Adrenal gland (tissue), 19 donors: ENCODE results near the gene NDUFB6. TPM values are rescaled to one million over a fixed set of nuclear protein-coding genes. Genes with fewer than 3 reads are reported as not detected.

Source experiments
- DNase-seq, 7 donors: peaks; one replicate each; pipeline ENCODE4 v3.0.0-alpha.2; 2019 to 2020
- H3K27ac ChIP-seq, 5 donors: fragments of 200-600 bp; sonication (generic) in 4 of 5; 1 replicate in 3 of 5; 2 replicates in 2 of 5; pipeline versions ENCODE4 v1.5.1 to v1.8.0; 2016 to 2020; ENCODE audit warnings: mild to moderate bottlenecking in 1 of 5
- H3K27me3 ChIP-seq: fragments of 200-600 bp; 2 replicates; pipeline ENCODE4 v1.8.0; 2021
- H3K36me3 ChIP-seq, 2 donors: fragments of 200-600 bp; replicated peaks in 1 of 2; 1 replicate in 1 of 2; 2 replicates in 1 of 2; pipeline versions ENCODE4 v1.5.1 to v1.8.0; 2018 to 2022
- H3K4me1 ChIP-seq, 2 donors: fragments of 200-600 bp; replicated peaks in 1 of 2; 1 replicate in 1 of 2; 2 replicates in 1 of 2; pipeline versions ENCODE4 v1.5.1 to v1.8.0; 2018 to 2021
- H3K4me3 ChIP-seq, 4 donors: fragments of 200-600 bp; sonication (generic) in 3 of 4; one replicate each; pipeline ENCODE4 v1.5.1; 2016 to 2018
- H3K9me3 ChIP-seq, 3 donors: fragments of 200-600 bp; sonication (generic) in 1 of 3; replicated peaks in 1 of 3; 1 replicate in 2 of 3; 2 replicates in 1 of 3; pipeline versions ENCODE4 v1.5.1 to v1.8.0; 2016 to 2021
- POLR2A ChIP-seq, 2 donors: fragments of 450-650 bp; IDR thresholded peaks; one replicate each; pipeline ENCODE4 v1.6.1; 2017; ENCODE audit warnings: antibody characterized with exemption in 2 of 2, mild to moderate bottlenecking in 2 of 2, moderate library complexity in 1 of 2
- WGBS, 4 donors: extraction: QIAGEN DNeasy Blood & Tissue Kit in 2 of 4; methylation state at CpG; one replicate each; pipeline versions ENCODE4 v1.1.5 to v1.1.7; 2013 to 2017; 5-methylcytosine and 5-hydroxymethylcytosine counted together
- intact Hi-C, 2 donors: fragments of 100-400 bp; cut with DNase I; formaldehyde crosslinking; loops; one replicate each; pipeline versions ENCODE4 v1.14.1 to v1.15.0; 2022 to 2023
- long read RNA-seq, 10 donors: library from polyadenylated mRNA in 3 of 10; unstranded in 2 of 10; stranded (forward) in 1 of 10; transcript quantifications; one replicate each; pipeline ENCODE4 v2.0.0 and lab custom pipeline, GENCODE V29; 2021 to 2026
- polyA plus RNA-seq, 3 donors: library from polyadenylated mRNA; stranded (reverse); fragments of 200-250 nt in 2 of 3; fragments of 350-450 nt in 1 of 3; fragmentation: Illumina TruSeq in 1 of 3; extraction: RNeasy Lipid Tissue Mini Kit (QIAGEN cat#74804) in 1 of 3; gene quantifications; one replicate each; pipeline ENCODE4 v1.2.3, GENCODE V29; 2013 to 2014
- total RNA-seq, 9 donors: library from RNA; depleted of rRNA in 4 of 9; stranded (reverse); fragments of >200 nt in 4 of 9; fragments of 120-200 nt in 1 of 9; fragmentation: NEBNext Ultra II Directional in 1 of 9; extraction: Animal tissue kit (Norgen Biotek cat#: 25700) in 1 of 9; gene quantifications; one replicate each; pipeline versions ENCODE4 v1.1.0 to v1.2.4, GENCODE V29; 2013 to 2023
- TF ChIP-seq, protein P1 (sequence below), 6 experiments: fragments of 450-650 bp in 4 of 6; fragments of 200-600 bp in 2 of 6; sonication (generic) in 1 of 6; IDR thresholded peaks; 1 replicate in 5 of 6; 2 replicates in 1 of 6; pipeline versions ENCODE4 v1.5.1 to v1.8.0; 2016 to 2021; ENCODE audit warnings: antibody characterized with exemption in 6 of 6, mild to moderate bottlenecking in 2 of 6, moderate library complexity in 1 of 6
- donor health status: healthy with polysubstance abuse.
- donor health status: Bipolar disorder and iron deficiency.
- donor health status: DM: yes; HTN: yes; CAD: no.
- donor health status: DM: no; HTN: no; CAD: no.
- donor health status: DM: no; HTN: no; CAD: no.
- donor health status: DM: yes; HTN: yes; CAD: no.

The NDUFB6 gene
- total RNA-seq (10 to 100 TPM; 30.5 to 76.9 (median 55.5) TPM), polyA plus RNA-seq (10 to 100 TPM; 23.2 to 32.4 (median 31.1) TPM)
- long read RNA-seq, donor 1, transcript NDUFB6-201 (3 exons, 666 nt) = minor isoform, 6 of 130 reads
- long read RNA-seq, donor 1, transcript NDUFB6-203 (4 exons, 1,366 nt) = major isoform, 110 of 130 reads
- long read RNA-seq, donor 1, partial matches to known transcripts = 5 of 130 reads
- long read RNA-seq, donor 1, other reads (novel, unspliced or antisense) = 6 of 130 reads
- long read RNA-seq, donor 2, transcript NDUFB6-203 (4 exons, 1,366 nt) = major isoform, 75 of 82 reads
- long read RNA-seq, donor 2, partial matches to known transcripts = 0 of 82 reads
- long read RNA-seq, donor 2, other reads (novel, unspliced or antisense) = 0 of 82 reads
- long read RNA-seq, donor 3, transcript NDUFB6-203 (4 exons, 1,366 nt) = major isoform, 73 of 95 reads
- long read RNA-seq, donor 3, transcript NDUFB6-202 (3 exons, 761 nt) = minor isoform, 6 of 95 reads
- long read RNA-seq, donor 3, partial matches to known transcripts = 10 of 95 reads
- long read RNA-seq, donor 3, other reads (novel, unspliced or antisense) = 5 of 95 reads
- long read RNA-seq, donor 4, transcript NDUFB6-203 (4 exons, 1,366 nt) = major isoform, 139 of 156 reads
- long read RNA-seq, donor 4, partial matches to known transcripts = 5 of 156 reads
- long read RNA-seq, donor 4, other reads (novel, unspliced or antisense) = 5 of 156 reads
- long read RNA-seq, donor 5, transcript NDUFB6-203 (4 exons, 1,366 nt) = major isoform, 96 of 117 reads
- long read RNA-seq, donor 5, partial matches to known transcripts = 18 of 117 reads
- long read RNA-seq, donor 5, other reads (novel, unspliced or antisense) = 0 of 117 reads
- long read RNA-seq, donor 6, transcript NDUFB6-203 (4 exons, 1,366 nt) = major isoform, 103 of 123 reads
- long read RNA-seq, donor 6, partial matches to known transcripts = 10 of 123 reads
- long read RNA-seq, donor 6, other reads (novel, unspliced or antisense) = 5 of 123 reads
- long read RNA-seq, donor 7, transcript NDUFB6-203 (4 exons, 1,366 nt) = major isoform, 37 of 40 reads
- long read RNA-seq, donor 7, partial matches to known transcripts = 0 of 40 reads
- long read RNA-seq, donor 7, other reads (novel, unspliced or antisense) = 0 of 40 reads
- long read RNA-seq, donor 8, transcript NDUFB6-203 (4 exons, 1,366 nt) = major isoform, 101 of 111 reads
- long read RNA-seq, donor 8, transcript NDUFB6-202 (3 exons, 761 nt) = minor isoform, 8 of 111 reads
- long read RNA-seq, donor 8, partial matches to known transcripts = 0 of 111 reads
- long read RNA-seq, donor 8, other reads (novel, unspliced or antisense) = 0 of 111 reads
- long read RNA-seq, donor 9, transcript NDUFB6-203 (4 exons, 1,366 nt) = major isoform, 64 of 66 reads
- long read RNA-seq, donor 9, partial matches to known transcripts = 0 of 66 reads
- long read RNA-seq, donor 9, other reads (novel, unspliced or antisense) = 0 of 66 reads
- long read RNA-seq, donor 10, transcript NDUFB6-203 (4 exons, 1,366 nt) = major isoform, 40 of 43 reads
- long read RNA-seq, donor 10, partial matches to known transcripts = 0 of 43 reads
- long read RNA-seq, donor 10, other reads (novel, unspliced or antisense) = 0 of 43 reads

DNA sequence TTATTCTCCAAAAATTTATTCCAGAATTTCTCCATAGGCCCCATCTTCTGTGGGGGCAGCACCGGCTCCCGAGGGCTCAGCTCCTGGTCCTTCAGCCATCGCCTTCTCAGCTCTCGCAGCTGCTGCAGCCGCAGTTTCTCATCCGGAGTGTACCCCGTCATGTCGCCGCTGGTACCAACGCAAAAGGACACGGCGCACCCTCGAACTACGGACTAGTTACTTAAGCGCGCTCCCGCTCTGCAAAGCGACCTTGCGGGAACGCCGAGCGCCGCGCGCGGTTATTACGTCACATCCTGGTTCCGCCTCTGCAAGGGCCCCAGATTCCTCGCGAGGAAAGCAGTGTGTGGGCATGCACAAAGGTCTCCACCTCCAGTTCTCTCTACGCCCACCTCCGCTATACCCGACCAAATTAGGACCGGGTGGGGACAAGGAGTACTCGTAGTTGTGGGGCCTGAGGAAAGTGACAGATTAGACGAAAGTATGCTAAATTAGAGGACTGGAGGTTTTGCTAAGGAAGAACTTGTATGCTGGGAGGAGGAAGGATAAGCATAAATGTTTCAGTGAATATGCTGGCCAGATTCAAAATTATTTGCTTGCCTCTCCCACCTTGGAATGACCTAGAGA lies at the start of gene NDUFB6:
Gene NDUFB6, minus strand, starts transcription at position 260 of the 624 bp plus-strand sequence. Its CDS starts 99 bp downstream, at position 161.
- intact Hi-C loops = no loop called here
- Histone ChIP-seq H3K4me3 (peak within 1 kb of the TSS; percentile 11 to 84 (median 78)), H3K4me1 (peaks cover 8 to 26% of the 10 kb centered on the region in 2 donors), H3K9me3 (no peaks in the 10 kb centered on the region), H3K27me3 (no peaks in the 10 kb centered on the region), H3K27ac (peak within 1 kb of the TSS; percentile 8 to 88 (median 73)), H3K36me3 (peaks cover 0 to 4% of the 10 kb centered on the region in 2 donors)
- DNase-seq = peak; percentile 91 to 96 (median 94)
- TF ChIP-seq, protein P1, sequence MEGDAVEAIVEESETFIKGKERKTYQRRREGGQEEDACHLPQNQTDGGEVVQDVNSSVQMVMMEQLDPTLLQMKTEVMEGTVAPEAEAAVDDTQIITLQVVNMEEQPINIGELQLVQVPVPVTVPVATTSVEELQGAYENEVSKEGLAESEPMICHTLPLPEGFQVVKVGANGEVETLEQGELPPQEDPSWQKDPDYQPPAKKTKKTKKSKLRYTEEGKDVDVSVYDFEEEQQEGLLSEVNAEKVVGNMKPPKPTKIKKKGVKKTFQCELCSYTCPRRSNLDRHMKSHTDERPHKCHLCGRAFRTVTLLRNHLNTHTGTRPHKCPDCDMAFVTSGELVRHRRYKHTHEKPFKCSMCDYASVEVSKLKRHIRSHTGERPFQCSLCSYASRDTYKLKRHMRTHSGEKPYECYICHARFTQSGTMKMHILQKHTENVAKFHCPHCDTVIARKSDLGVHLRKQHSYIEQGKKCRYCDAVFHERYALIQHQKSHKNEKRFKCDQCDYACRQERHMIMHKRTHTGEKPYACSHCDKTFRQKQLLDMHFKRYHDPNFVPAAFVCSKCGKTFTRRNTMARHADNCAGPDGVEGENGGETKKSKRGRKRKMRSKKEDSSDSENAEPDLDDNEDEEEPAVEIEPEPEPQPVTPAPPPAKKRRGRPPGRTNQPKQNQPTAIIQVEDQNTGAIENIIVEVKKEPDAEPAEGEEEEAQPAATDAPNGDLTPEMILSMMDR (IDR thresholded peaks at IDR 0.05) = no peak
- peak; percentile 52 to 84 for TF ChIP-seq POLR2A (IDR thresholded peaks at IDR 0.05)
- WGBS, 4 donors = 0% methylated on average over 21 to 36 of the region's 36 CpGs

DNA sequence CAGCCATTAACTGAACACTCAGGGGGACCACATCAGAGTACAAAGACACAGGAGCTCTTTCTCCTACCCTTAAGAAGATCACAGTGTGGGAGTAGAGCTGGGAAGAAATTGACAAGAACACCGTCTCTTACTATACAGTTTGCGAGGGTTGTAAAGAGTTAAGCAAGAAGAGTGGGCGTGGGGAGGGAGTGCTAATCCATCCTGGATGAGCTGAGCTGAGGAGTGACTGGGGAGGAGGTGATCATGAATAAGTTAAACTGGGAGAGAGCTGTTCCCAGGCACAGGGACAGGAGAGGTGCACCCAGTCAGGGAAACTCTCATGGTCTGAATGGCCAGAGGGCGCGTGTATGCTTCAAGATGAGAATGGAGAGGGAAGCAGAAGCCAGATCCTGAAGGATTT lies 45.3 kb upstream of the NDUFB6 start:
- Histone ChIP-seq H3K27me3 (peaks cover 9% of the 10 kb centered on the region), H3K27ac (no peak overlapping the region), H3K4me1 (no peaks in the 10 kb centered on the region), H3K4me3 (no peak overlapping the region), H3K36me3 (no peaks in the 10 kb centered on the region), H3K9me3 (no peaks in the 10 kb centered on the region)
- 60 to 75% (median 65%) methylated on average over 5 of the region's 5 CpGs for WGBS, 4 donors
- DNase-seq = no peak
- intact Hi-C loops = no loop called here
- no peak for TF ChIP-seq POLR2A (IDR thresholded peaks at IDR 0.05)
- TF ChIP-seq, protein P1 (IDR thresholded peaks at IDR 0.05) = no peak

DNA sequence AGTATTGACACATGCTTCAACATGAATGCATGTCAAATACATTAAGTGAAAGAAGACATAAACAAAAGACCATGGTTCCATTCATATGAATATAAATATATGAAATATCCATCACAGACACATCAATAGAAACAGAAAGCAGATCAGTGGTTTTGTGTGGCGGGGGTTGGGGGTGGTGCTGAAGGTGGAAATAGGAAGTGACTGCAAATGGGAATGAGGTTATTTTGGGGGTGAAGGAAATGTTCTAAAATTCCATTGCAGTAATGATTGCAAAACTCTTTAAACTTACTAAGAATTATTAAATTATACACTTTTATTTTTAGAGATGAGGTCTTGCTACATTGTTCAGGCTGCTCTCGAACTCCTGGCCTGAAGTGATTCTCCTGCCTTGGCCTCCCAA lies 33.9 kb upstream of the NDUFB6 start:
- no peak for DNase-seq
- Histone ChIP-seq H3K36me3 (no peaks in the 10 kb centered on the region), H3K9me3 (no peaks in the 10 kb centered on the region), H3K4me3 (no peak overlapping the region), H3K27me3 (no peaks in the 10 kb centered on the region), H3K4me1 (no peaks in the 10 kb centered on the region), H3K27ac (no peak overlapping the region)
- intact Hi-C loops = no loop called here
- no peak for TF ChIP-seq POLR2A (IDR thresholded peaks at IDR 0.05)
- TF ChIP-seq, protein P1 (IDR thresholded peaks at IDR 0.05) = no peak
- 52 to 65% (median 59%) methylated on average over 2 of the region's 2 CpGs for WGBS, 4 donors
